Measurements from ENCODE around the gene OTP.
"Not testable (repeated sequence)": the region's sequence is repeated elsewhere in the genome, so short reads cannot be mapped to it uniquely, and the experiment has no call there.

Gene OTP

DNA sequence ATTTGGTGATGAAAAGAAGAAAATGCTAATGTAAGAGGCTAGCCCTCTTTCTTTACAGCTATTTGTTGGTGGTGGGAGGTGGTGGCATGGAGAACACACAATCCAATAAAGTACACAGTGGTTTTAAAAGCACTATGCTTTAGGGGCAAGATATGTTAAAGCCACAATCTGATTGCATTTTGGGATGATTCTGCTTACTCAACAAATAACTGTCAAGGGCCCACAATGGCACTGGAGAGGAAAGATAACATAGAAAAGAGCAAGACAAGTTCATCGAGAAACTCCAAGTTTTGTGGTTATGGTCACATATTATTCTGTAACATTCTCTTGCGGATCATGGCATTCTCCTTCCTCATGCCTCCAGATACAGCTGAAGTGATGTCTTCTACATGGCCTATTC lies 38.8 kb downstream of the OTP start:
- DNase-seq: no peak

DNA sequence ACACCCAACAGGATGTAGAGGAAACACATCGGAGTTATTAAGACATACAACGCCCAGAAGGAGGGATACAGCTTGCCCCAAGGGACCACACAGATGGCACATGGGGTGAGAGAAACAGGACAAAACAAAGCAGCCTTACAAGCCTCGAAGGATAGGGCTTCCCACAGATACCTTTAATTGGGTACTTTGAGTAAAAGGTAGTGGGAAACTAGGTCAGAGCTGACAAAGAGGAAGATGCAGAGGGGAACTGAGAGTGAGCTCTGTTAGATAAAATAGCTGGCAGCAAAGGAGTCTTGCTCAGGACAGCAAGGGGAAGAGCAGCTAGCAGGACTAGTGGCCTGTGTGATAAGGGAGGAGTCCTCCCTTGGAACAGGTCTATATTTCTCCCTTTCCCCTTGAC lies 48.2 kb downstream of the OTP start:
- DNase-seq: no peak

GRCh38 chr5:77588175-77588574 lies 50.3 kb downstream of the OTP start:
- no peak for DNase-seq

- DNase-seq: no peak
Measured at GRCh38 chr5:77586101-77586500, 52.4 kb downstream of the OTP start.

GRCh38 chr5:77582143-77582542 lies 56.4 kb downstream of the OTP start:
- not testable (repeated sequence) for DNase-seq

All from NCI-H187 treated with DMSO at 0.1 percent for 48 hours (cell line).